Endothelial cell of umbilical vein (primary cell): ENCODE results near the gene UST. TPM values are rescaled to one million over a fixed set of nuclear protein-coding genes. Genes with fewer than 3 reads are reported as not detected.

Experiments
- BruUV-seq: library from RNA; stranded (reverse); fragments of 400-500 nt; replicated peaks from 2 replicates; lab custom pipeline; 2021; lab: Mats Ljungman, UMichigan
- CTCF ChIA-PET: fragments of 300-600, 350-600 bp; sonication (Branson Sonifier 250); formaldehyde crosslinking; loops from one replicate; lab custom pipeline; 2021; ENCODE audit warnings: antibody characterized with exemption, inconsistent platforms; lab: Charles Lee
- POLR2A ChIA-PET: fragments of 300-600, 350-600 bp; sonication (Branson Sonifier 250); formaldehyde crosslinking; loops from one replicate; lab custom pipeline; 2021; ENCODE audit warnings: antibody characterized with exemption, inconsistent platforms; lab: Charles Lee
- DNase-seq: peaks from one replicate; pipeline ENCODE4 v3.0.0-alpha.2; 2011; ENCODE audit warnings: low read depth, low spot score
- FAIRE-seq: peaks from 2 replicates; lab custom pipeline; 2011; peaks lifted over from hg19 to GRCh38; lab: Jason Lieb, UNC
- H2AFZ ChIP-seq: 2 replicates; pipeline ENCODE4 v1.6.0; 2012; ENCODE audit warnings: low read depth, low read length, control low read depth, inconsistent platforms
- H3K27ac ChIP-seq: 2 replicates; pipeline ENCODE4 v1.5.1; 2011; ENCODE audit warnings: low read depth, mild to moderate bottlenecking, control low read depth, low read length, moderate library complexity; ENCODE audit not compliant: insufficient read depth
- H3K27me3 ChIP-seq, 2 experiments: 2 replicates each; pipeline versions ENCODE4 v1.6.0 to v1.6.1; 2011; ENCODE audit warnings: low read length in 2 of 2, mixed read lengths in 1 of 2; ENCODE audit not compliant: control insufficient read depth in 2 of 2, insufficient read depth in 2 of 2
- H3K36me3 ChIP-seq, 2 experiments: 2 replicates in 1 of 2; 3 replicates in 1 of 2; pipeline ENCODE4 v1.5.1; 2011; ENCODE audit warnings: low read length in 2 of 2, mild to moderate bottlenecking in 1 of 2, moderate library complexity in 1 of 2; ENCODE audit not compliant: control insufficient read depth in 2 of 2, insufficient read depth in 2 of 2; ENCODE audit errors: extremely low read depth in 1 of 2
- H3K4me1 ChIP-seq: 3 replicates; pipeline ENCODE4 v1.5.1; 2011; ENCODE audit warnings: mild to moderate bottlenecking, low read length; ENCODE audit not compliant: control insufficient read depth, insufficient read depth; ENCODE audit errors: extremely low read depth
- H3K4me2 ChIP-seq: 2 replicates; pipeline ENCODE4 v1.6.1; 2011; ENCODE audit warnings: low read length, control low read depth, mixed read lengths; ENCODE audit not compliant: insufficient read depth
- H3K4me3 ChIP-seq, 3 experiments: fragments of 200-600 bp in 1 of 3; sonication (generic), shearing (Covaris generic) in 1 of 3; replicated peaks in 1 of 3; 2 replicates each; pipeline ENCODE4 v1.5.1; 2011 to 2016; ENCODE audit warnings: control low read depth in 3 of 3, low read length in 3 of 3, mild to moderate bottlenecking in 2 of 3, inconsistent platforms in 1 of 3, low read depth in 1 of 3, moderate library complexity in 1 of 3; ENCODE audit not compliant: insufficient read depth in 1 of 3
- H3K79me2 ChIP-seq: 2 replicates; pipeline ENCODE4 v1.6.0; 2012; ENCODE audit warnings: low read length, inconsistent platforms; ENCODE audit not compliant: control insufficient read depth, insufficient read depth
- H3K9ac ChIP-seq: replicated peaks from 2 replicates; pipeline ENCODE3; 2011; ENCODE audit warnings: low read length, control low read depth; ENCODE audit not compliant: insufficient read depth; ENCODE audit errors: extremely low read depth
- H3K9me1 ChIP-seq: replicated peaks from 3 replicates; pipeline ENCODE4 v1.6.0; 2011; ENCODE audit warnings: mild to moderate bottlenecking, low read length; ENCODE audit not compliant: control insufficient read depth, insufficient read depth; ENCODE audit errors: extremely low read depth
- H3K9me3 ChIP-seq: replicated peaks from 2 replicates; pipeline ENCODE4 v1.5.1; 2012; ENCODE audit warnings: low read length, inconsistent platforms; ENCODE audit not compliant: control insufficient read depth, insufficient read depth
- H4K20me1 ChIP-seq: replicated peaks from 2 replicates; pipeline ENCODE3; 2011; ENCODE audit warnings: mild to moderate bottlenecking, low read length; ENCODE audit not compliant: control insufficient read depth, insufficient read depth; ENCODE audit errors: extremely low read depth
- CTCF ChIP-seq, 2 donors: IDR thresholded peaks; 1 replicate in 1 of 2; 2 replicates in 1 of 2; pipeline ENCODE4 v1.5.1; 2011; ENCODE audit warnings: low read length in 2 of 2, mild to moderate bottlenecking in 2 of 2, moderate library complexity in 2 of 2, control low read depth in 1 of 2, inconsistent platforms in 1 of 2, low read depth in 1 of 2; ENCODE audit not compliant: insufficient read depth in 1 of 2; ENCODE audit errors: extremely low read depth in 1 of 2
- EZH2 ChIP-seq: IDR thresholded peaks from 2 replicates; pipeline ENCODE4 v1.6.1; 2012; ENCODE audit warnings: borderline replicate concordance, low read depth, mild to moderate bottlenecking, moderate library complexity, low read length, inconsistent platforms; ENCODE audit not compliant: severe bottlenecking
- FOS ChIP-seq: IDR thresholded peaks from 2 replicates; pipeline ENCODE4 v1.6.1; 2011; ENCODE audit warnings: mild to moderate bottlenecking, low read length, moderate library complexity, borderline replicate concordance; ENCODE audit not compliant: insufficient read depth
- GATA2 ChIP-seq: IDR thresholded peaks from 2 replicates; pipeline ENCODE4 v1.7.0; 2011; ENCODE audit warnings: low read depth, mild to moderate bottlenecking, moderate library complexity, mixed read lengths, low read length; ENCODE audit not compliant: insufficient read length, insufficient read depth
- JUN ChIP-seq: IDR thresholded peaks from 2 replicates; pipeline ENCODE4 v1.6.1; 2011; ENCODE audit warnings: borderline replicate concordance, low read depth; ENCODE audit not compliant: insufficient read length, insufficient read depth
- MAX ChIP-seq: IDR thresholded peaks from 2 replicates; pipeline ENCODE4 v1.6.1; 2011; ENCODE audit not compliant: insufficient read depth, insufficient read length
- MYC ChIP-seq: IDR thresholded peaks from one replicate; pipeline ENCODE4 v1.6.1; 2011; ENCODE audit warnings: mild to moderate bottlenecking, low read depth, low read length
- POLR2A ChIP-seq: IDR thresholded peaks from 2 replicates; pipeline ENCODE4 v1.6.1; 2012; ENCODE audit warnings: low read depth, mild to moderate bottlenecking, control low read depth, low read length
- POLR2AphosphoS5 ChIP-seq: IDR thresholded peaks from 2 replicates; pipeline ENCODE4 v1.6.1; 2012; ENCODE audit warnings: low read depth, mild to moderate bottlenecking, control low read depth, low read length, moderate library complexity; ENCODE audit not compliant: insufficient read depth
- dilution Hi-C: fragments of 300-500 bp; cut with MboI; formaldehyde crosslinking; loops from one replicate; pipeline ENCODE4 v1.15.0; 2019; ENCODE audit warnings: low sequenced_read_pairs; ENCODE audit not compliant: extremely low pct_ligation_motif_present
- intact Hi-C: fragments of 100-400 bp; cut with micrococcal nuclease; formaldehyde crosslinking; loops from one replicate; pipeline ENCODE4 v1.10.0; 2022
- polyA plus RNA-seq, 4 experiments: library from polyadenylated mRNA; depleted of rRNA in 3 of 4; stranded (reverse) in 3 of 4; unstranded in 1 of 4; fragments of >200 nt; gene quantifications; 2 replicates each; pipeline versions ENCODE4 v1.2.1 to v1.2.3, GENCODE V29; 2011 to 2012; ENCODE audit warnings: missing spikeins in 1 of 4
- total RNA-seq: library from RNA; stranded (reverse); gene quantifications from 2 replicates; pipeline ENCODE4 v1.2.3, GENCODE V29; 2021

Gene UST
- total and polyA plus RNA-seq, 2 donors (not counting 3 experiments of a cell fraction or from before 2014, with no cell fraction given): 0.26 to 0.84 TPM

GRCh38 chr6:148704400-148705246 lies 42.2 kb upstream of the UST start:
- Histone ChIP-seq H3K9me1 (no peaks in the 10 kb centered on the region), H3K36me3 (no peaks in the 10 kb centered on the region), H3K27ac (no peak overlapping the region), H4K20me1 (no peaks in the 10 kb centered on the region), H3K4me2 (no peak overlapping the region), H2AFZ (no peak overlapping the region), H3K4me1 (no peaks in the 10 kb centered on the region), H3K27me3 (no peaks in the 10 kb centered on the region), H3K9me3 (no peaks in the 10 kb centered on the region), H3K4me3 (no peak overlapping the region), H3K9ac (no peak overlapping the region), H3K79me2 (no peaks in the 10 kb centered on the region)
- TF ChIP-seq FOS (no peak), MAX (no peak), MYC (no peak), JUN (no peak), POLR2A (no peak), GATA2 (no peak)
- DNase-seq (no peak), FAIRE-seq (no peak)
- no TSS peak for BruUV-seq
- dilution Hi-C loops: no loop called here
- POLR2A ChIA-PET: no interaction called here
- CTCF ChIA-PET: interaction anchor here (1.4 kb wide), 1 partner anchor 127 kb away, joined by 4 read pairs; no protein-coding TSS in a partner anchor
- intact Hi-C loops: no loop called here

GRCh38 chr6:148708707-148709106 lies 38.1 kb upstream of the UST start:
- Histone ChIP-seq H3K27ac (no peak overlapping the region), H3K9me3 (no peaks in the 10 kb centered on the region), H2AFZ (no peak overlapping the region), H3K36me3 (no peaks in the 10 kb centered on the region), H3K27me3 (no peaks in the 10 kb centered on the region), H3K4me2 (no peak overlapping the region), H4K20me1 (no peaks in the 10 kb centered on the region), H3K9me1 (no peaks in the 10 kb centered on the region), H3K4me3 (no peak overlapping the region), H3K4me1 (no peaks in the 10 kb centered on the region), H3K79me2 (no peaks in the 10 kb centered on the region), H3K9ac (no peak overlapping the region)
- intact Hi-C loops (no loop called here), dilution Hi-C loops (no loop called here)
- DNase-seq (no peak), FAIRE-seq (no peak)
- ChIA-PET POLR2A (no interaction called here), CTCF (interaction anchor here (0.9 kb wide), 1 partner anchor 131 kb away, joined by 3 read pairs; no protein-coding TSS in a partner anchor)
- TF ChIP-seq FOS (no peak), JUN (no peak), MYC (no peak), POLR2A (no peak), POLR2AphosphoS5 (no peak), GATA2 (no peak), MAX (no peak), CTCF (IDR thresholded peaks at IDR 0.05; ENCODE audit: extremely low read depth in 1 of 2, insufficient read depth in 1 of 2, low read depth in 1 of 2, low read length in 2 of 2) (no peak), EZH2 (no peak)
- no TSS peak for BruUV-seq
